IMR-90 (cell line): ENCODE measurements around the gene BCL2L2.

Experiments used
- BHLHE40 ChIP-seq: fragments of 150-350 bp; IDR thresholded peaks from 2 replicates; pipeline ENCODE4 v1.6.1; 2016; ENCODE audit warnings: mild to moderate bottlenecking, low read depth, low read length
- CEBPB ChIP-seq: IDR thresholded peaks from 2 replicates; pipeline ENCODE4 v1.6.1; 2012; ENCODE audit warnings: low read depth, low read length, improper control_type of control experiment
- CHD1 ChIP-seq: IDR thresholded peaks from 2 replicates; pipeline ENCODE4 v1.6.1; 2012; ENCODE audit warnings: low read depth, low read length, improper control_type of control experiment
- CTCF ChIP-seq: conservative IDR thresholded peaks from 2 replicates; pipeline ENCODE4 v1.5.1; 2012; ENCODE audit warnings: mild to moderate bottlenecking, low read depth, low read length, improper control_type of control experiment
- FOS ChIP-seq: fragments of 150-350 bp; IDR thresholded peaks from 2 replicates; pipeline ENCODE4 v1.6.1; 2016; ENCODE audit warnings: low read depth, low read length
- MXI1 ChIP-seq: IDR thresholded peaks from 2 replicates; pipeline ENCODE4 v1.6.1; 2012; ENCODE audit warnings: low read depth, mild to moderate bottlenecking, low read length, moderate library complexity, borderline replicate concordance
- NFE2L2 ChIP-seq: fragments of 150-350 bp; IDR thresholded peaks from 2 replicates; pipeline ENCODE4 v1.6.1; 2016; ENCODE audit warnings: low read depth, mild to moderate bottlenecking, low read length
- POLR2A ChIP-seq: IDR thresholded peaks from 2 replicates; pipeline ENCODE4 v1.6.1; 2012; ENCODE audit warnings: mild to moderate bottlenecking, low read depth, low read length
- RAD21 ChIP-seq: IDR thresholded peaks from 2 replicates; pipeline ENCODE4 v1.6.1; 2012; ENCODE audit warnings: low read length, improper control_type of control experiment
- RFX5 ChIP-seq: IDR thresholded peaks from 2 replicates; pipeline ENCODE4 v1.8.0; 2012; ENCODE audit warnings: low read depth, mild to moderate bottlenecking, low read length, moderate library complexity
- SMC3 ChIP-seq: fragments of 150-350 bp; IDR thresholded peaks from 2 replicates; pipeline ENCODE4 v1.6.1; 2016; ENCODE audit warnings: low read depth, mild to moderate bottlenecking, antibody characterized with exemption, low read length, moderate library complexity
- USF2 ChIP-seq: fragments of 150-350 bp; IDR thresholded peaks from 2 replicates; pipeline ENCODE4 v1.6.1; 2017; ENCODE audit warnings: mild to moderate bottlenecking, antibody characterized with exemption, low read length, low read depth
- TF ChIP-seq, protein P1 (sequence below): fragments of 150-350 bp; IDR thresholded peaks from 2 replicates; pipeline ENCODE4 v1.6.1; 2016; ENCODE audit warnings: low read depth, mild to moderate bottlenecking, low read length, moderate library complexity, borderline replicate concordance

DNA sequence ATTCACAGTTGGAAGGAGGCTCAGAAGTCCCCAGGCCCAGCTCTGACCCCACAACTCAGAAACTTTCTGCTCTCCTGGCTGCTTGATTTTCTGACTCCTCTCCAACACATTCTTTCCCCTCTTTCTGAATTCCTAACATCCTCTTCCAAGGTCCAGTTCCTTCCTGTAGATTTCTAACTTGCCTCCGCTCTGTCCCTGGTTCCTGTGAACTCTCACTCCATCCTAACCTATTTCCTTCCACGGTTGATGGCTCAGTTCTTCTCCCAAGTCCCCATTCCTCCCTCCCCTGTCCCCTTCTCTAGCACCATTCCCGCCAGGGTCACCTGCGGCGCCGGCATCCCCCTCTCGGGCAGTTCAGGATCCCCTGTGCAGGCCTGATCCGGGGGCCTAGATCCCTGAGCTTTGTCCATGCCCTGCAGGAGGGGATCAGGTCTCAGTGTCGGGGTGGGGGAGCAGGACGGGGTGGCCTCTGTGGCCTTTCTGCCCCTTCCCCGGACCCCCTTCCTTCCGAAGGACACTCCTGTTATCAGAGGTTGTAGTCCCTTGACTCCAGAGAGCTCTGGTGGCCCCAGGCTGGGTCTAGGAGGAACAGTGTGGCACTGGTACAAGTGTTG, 52.0 kb downstream of the BCL2L2 start:
- TF ChIP-seq RAD21 = no peak
- no peak for TF ChIP-seq CTCF
- no peak for TF ChIP-seq FOS
- no peak for TF ChIP-seq RFX5
- TF ChIP-seq POLR2A = no peak
- TF ChIP-seq, protein P1, sequence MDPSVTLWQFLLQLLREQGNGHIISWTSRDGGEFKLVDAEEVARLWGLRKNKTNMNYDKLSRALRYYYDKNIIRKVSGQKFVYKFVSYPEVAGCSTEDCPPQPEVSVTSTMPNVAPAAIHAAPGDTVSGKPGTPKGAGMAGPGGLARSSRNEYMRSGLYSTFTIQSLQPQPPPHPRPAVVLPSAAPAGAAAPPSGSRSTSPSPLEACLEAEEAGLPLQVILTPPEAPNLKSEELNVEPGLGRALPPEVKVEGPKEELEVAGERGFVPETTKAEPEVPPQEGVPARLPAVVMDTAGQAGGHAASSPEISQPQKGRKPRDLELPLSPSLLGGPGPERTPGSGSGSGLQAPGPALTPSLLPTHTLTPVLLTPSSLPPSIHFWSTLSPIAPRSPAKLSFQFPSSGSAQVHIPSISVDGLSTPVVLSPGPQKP = no peak
- TF ChIP-seq MXI1 = no peak
- no peak for TF ChIP-seq NFE2L2
- no peak for TF ChIP-seq BHLHE40
- TF ChIP-seq CEBPB = no peak
- TF ChIP-seq CHD1 = no peak
- TF ChIP-seq USF2 = no peak
- no peak for TF ChIP-seq SMC3
